ENCODE results near the gene PAX7.

DNA sequence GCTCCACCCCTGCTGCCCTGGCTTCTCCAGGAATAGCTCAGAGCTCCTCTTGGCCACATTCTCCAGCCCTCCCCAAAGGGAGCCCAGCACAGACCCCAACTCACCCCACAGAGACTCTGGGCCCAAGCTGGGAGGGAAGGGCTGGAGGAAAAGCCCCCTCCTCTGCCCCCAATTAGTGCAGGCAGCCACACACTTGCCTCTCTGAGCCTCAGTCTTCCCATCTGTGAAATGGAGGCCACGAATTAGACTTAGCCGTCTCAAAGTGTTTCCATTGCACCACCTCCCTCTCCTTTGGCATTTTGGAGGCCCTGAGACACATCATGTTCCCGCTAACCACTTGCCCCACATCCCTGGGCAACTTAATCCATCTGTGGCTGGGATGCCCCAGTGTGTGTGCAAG, 108.0 kb downstream of the PAX7 start:
- TF ChIP-seq, protein P1, sequence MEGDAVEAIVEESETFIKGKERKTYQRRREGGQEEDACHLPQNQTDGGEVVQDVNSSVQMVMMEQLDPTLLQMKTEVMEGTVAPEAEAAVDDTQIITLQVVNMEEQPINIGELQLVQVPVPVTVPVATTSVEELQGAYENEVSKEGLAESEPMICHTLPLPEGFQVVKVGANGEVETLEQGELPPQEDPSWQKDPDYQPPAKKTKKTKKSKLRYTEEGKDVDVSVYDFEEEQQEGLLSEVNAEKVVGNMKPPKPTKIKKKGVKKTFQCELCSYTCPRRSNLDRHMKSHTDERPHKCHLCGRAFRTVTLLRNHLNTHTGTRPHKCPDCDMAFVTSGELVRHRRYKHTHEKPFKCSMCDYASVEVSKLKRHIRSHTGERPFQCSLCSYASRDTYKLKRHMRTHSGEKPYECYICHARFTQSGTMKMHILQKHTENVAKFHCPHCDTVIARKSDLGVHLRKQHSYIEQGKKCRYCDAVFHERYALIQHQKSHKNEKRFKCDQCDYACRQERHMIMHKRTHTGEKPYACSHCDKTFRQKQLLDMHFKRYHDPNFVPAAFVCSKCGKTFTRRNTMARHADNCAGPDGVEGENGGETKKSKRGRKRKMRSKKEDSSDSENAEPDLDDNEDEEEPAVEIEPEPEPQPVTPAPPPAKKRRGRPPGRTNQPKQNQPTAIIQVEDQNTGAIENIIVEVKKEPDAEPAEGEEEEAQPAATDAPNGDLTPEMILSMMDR (IDR thresholded peaks at IDR 0.05 in 4 of 5, conservative IDR thresholded peaks at IDR 0.05 in 1 of 5) = no peak
- TF ChIP-seq POLR2A (IDR thresholded peaks at IDR 0.05) = no peak
